ENCODE results near the gene APLP2.

Gene APLP2

DNA sequence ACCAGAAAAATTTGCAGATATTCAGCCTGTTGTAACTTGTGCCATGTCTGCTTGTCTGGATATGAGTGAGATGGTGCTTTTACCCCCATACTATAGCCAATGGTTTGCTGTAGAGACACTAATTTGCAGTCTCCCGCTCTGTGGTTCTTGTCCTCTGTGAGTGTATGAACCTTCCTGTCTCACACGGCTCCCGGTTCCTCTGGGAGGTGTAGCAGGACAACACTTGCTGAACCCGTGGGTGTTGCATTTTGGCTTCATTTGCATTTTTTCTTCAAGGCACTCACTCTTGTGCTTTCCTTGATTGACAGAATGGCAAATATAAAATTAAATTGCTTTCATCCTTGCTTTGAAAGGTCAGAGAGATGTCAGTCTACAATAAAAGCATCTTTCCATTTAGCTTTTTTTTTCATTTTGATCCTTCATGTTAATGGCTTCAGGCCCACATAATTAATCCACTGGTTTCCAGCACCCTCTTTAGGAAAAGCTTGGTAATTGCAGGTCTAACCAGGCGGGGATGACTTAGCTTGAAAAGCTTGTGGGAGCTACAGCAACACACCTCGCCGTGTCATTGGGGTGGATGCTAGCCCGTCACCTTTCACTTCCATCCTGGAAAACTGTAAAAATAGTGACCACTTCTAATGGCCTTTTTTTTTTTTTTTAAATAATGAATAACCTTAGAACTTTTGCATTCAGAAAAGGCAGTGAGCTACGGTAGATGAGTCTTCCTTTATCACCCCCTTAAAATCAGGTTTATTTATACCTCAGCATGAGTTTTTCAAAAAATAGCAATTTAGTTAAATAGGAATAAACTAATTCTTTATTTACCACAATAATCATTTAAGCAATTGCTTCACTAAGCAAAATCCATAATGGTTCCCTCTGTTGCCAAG is 62.5 kb downstream of the APLP2 start:
- no peak overlapping the region for H3K9ac ChIP-seq (ENCODE audit: insufficient read length, low read depth)
- H3K36me3 ChIP-seq (ENCODE audit: insufficient read depth, insufficient read length, low read length): peaks cover 94% of the 10 kb centered on the region
- DNase-seq (ENCODE audit: low read depth, low spot score): peak; percentile 35
- no peak overlapping the region for H3K4me3 ChIP-seq (ENCODE audit: insufficient read length, low read depth)
- H3K9me3 ChIP-seq (ENCODE audit: insufficient read depth, low read length): peaks cover 36% of the 10 kb centered on the region
- no peaks in the 10 kb centered on the region for H3K27me3 ChIP-seq (ENCODE audit: insufficient read depth, insufficient read length)
- no peaks in the 10 kb centered on the region for H3K4me1 ChIP-seq (ENCODE audit: insufficient read depth, insufficient read length)
- no peak for TF ChIP-seq SUZ12 (IDR thresholded peaks at IDR 0.05; ENCODE audit: extremely low read depth, insufficient read depth, insufficient read length)
- no peak for TF ChIP-seq ZNF274 (IDR thresholded peaks at IDR 0.05; ENCODE audit: low read depth, low read length)
- TF ChIP-seq YY1 (IDR thresholded peaks at IDR 0.05; ENCODE audit: insufficient read depth, insufficient read length): no peak

DNA sequence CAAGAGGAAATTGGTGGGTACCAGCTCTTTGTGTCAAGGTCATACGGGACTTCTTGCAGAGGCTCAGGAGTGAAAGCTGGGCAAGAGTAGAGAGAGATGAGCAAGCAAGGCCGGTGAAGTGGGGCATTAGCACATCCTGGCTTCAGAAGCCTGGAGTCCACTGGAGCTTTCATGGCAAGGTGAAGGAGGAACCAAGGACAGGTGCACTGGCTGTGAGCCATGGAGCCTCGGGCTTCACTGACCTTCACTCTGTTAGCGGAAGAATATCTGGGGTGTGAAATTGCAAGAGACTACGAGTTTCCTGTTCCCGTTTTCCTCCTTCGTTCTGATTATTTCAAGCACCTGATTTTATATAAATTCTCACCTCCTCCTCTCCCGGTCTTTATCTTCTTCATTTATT is 64.0 kb downstream of the APLP2 start:
- no peak for DNase-seq (ENCODE audit: low read depth, low spot score)
- TF ChIP-seq SUZ12 (IDR thresholded peaks at IDR 0.05; ENCODE audit: extremely low read depth, insufficient read depth, insufficient read length): no peak
- no peak for TF ChIP-seq ZNF274 (IDR thresholded peaks at IDR 0.05; ENCODE audit: low read depth, low read length)
- TF ChIP-seq YY1 (IDR thresholded peaks at IDR 0.05; ENCODE audit: insufficient read depth, insufficient read length): no peak
- H3K9ac ChIP-seq (ENCODE audit: insufficient read length, low read depth): no peak overlapping the region
- peaks cover 91% of the 10 kb centered on the region for H3K36me3 ChIP-seq (ENCODE audit: insufficient read depth, insufficient read length, low read length)
- no peaks in the 10 kb centered on the region for H3K4me1 ChIP-seq (ENCODE audit: insufficient read depth, insufficient read length)
- H3K27me3 ChIP-seq (ENCODE audit: insufficient read depth, insufficient read length): no peaks in the 10 kb centered on the region
- H3K4me3 ChIP-seq (ENCODE audit: insufficient read length, low read depth): no peak overlapping the region
- peaks cover 36% of the 10 kb centered on the region for H3K9me3 ChIP-seq (ENCODE audit: insufficient read depth, low read length)

GRCh38 chr11:130136107-130136506 is 66.4 kb downstream of the APLP2 start:
- DNase-seq (ENCODE audit: low read depth, low spot score): no peak
- Histone ChIP-seq H3K36me3 (ENCODE audit: insufficient read depth, insufficient read length, low read length) (peaks cover 88% of the 10 kb centered on the region), H3K27me3 (ENCODE audit: insufficient read depth, insufficient read length) (no peaks in the 10 kb centered on the region), H3K4me1 (ENCODE audit: insufficient read depth, insufficient read length) (no peaks in the 10 kb centered on the region), H3K9ac (ENCODE audit: insufficient read length, low read depth) (no peak overlapping the region), H3K9me3 (ENCODE audit: insufficient read depth, low read length) (peaks cover 31% of the 10 kb centered on the region), H3K4me3 (ENCODE audit: insufficient read length, low read depth) (no peak overlapping the region)
- TF ChIP-seq YY1 (IDR thresholded peaks at IDR 0.05; ENCODE audit: insufficient read depth, insufficient read length) (no peak), ZNF274 (IDR thresholded peaks at IDR 0.05; ENCODE audit: low read depth, low read length) (no peak)

GRCh38 chr11:130137999-130138398 is 68.3 kb downstream of the APLP2 start:
- Histone ChIP-seq H3K9ac (ENCODE audit: insufficient read length, low read depth) (no peak overlapping the region), H3K4me1 (ENCODE audit: insufficient read depth, insufficient read length) (no peaks in the 10 kb centered on the region), H3K36me3 (ENCODE audit: insufficient read depth, insufficient read length, low read length) (peaks cover 92% of the 10 kb centered on the region), H3K4me3 (ENCODE audit: insufficient read length, low read depth) (no peak overlapping the region), H3K9me3 (ENCODE audit: insufficient read depth, low read length) (peaks cover 12% of the 10 kb centered on the region), H3K27me3 (ENCODE audit: insufficient read depth, insufficient read length) (no peaks in the 10 kb centered on the region)
- no peak for TF ChIP-seq ZNF274 (IDR thresholded peaks at IDR 0.05; ENCODE audit: low read depth, low read length)
- TF ChIP-seq YY1 (IDR thresholded peaks at IDR 0.05; ENCODE audit: insufficient read depth, insufficient read length): no peak
- TF ChIP-seq SUZ12 (IDR thresholded peaks at IDR 0.05; ENCODE audit: extremely low read depth, insufficient read depth, insufficient read length): no peak
- no peak for DNase-seq (ENCODE audit: low read depth, low spot score)

- no peak for DNase-seq (ENCODE audit: low read depth, low spot score)
- Histone ChIP-seq H3K27me3 (ENCODE audit: insufficient read depth, insufficient read length) (no peaks in the 10 kb centered on the region), H3K4me1 (ENCODE audit: insufficient read depth, insufficient read length) (no peaks in the 10 kb centered on the region), H3K36me3 (ENCODE audit: insufficient read depth, insufficient read length, low read length) (peaks cover 92% of the 10 kb centered on the region), H3K9ac (ENCODE audit: insufficient read length, low read depth) (no peak overlapping the region), H3K4me3 (ENCODE audit: insufficient read length, low read depth) (no peak overlapping the region), H3K9me3 (ENCODE audit: insufficient read depth, low read length) (no peaks in the 10 kb centered on the region)
- TF ChIP-seq YY1 (IDR thresholded peaks at IDR 0.05; ENCODE audit: insufficient read depth, insufficient read length) (no peak), SUZ12 (IDR thresholded peaks at IDR 0.05; ENCODE audit: extremely low read depth, insufficient read depth, insufficient read length) (no peak), ZNF274 (IDR thresholded peaks at IDR 0.05; ENCODE audit: low read depth, low read length) (no peak)
Observed at GRCh38 chr11:130139401-130139800, 69.7 kb downstream of the APLP2 start.

DNA sequence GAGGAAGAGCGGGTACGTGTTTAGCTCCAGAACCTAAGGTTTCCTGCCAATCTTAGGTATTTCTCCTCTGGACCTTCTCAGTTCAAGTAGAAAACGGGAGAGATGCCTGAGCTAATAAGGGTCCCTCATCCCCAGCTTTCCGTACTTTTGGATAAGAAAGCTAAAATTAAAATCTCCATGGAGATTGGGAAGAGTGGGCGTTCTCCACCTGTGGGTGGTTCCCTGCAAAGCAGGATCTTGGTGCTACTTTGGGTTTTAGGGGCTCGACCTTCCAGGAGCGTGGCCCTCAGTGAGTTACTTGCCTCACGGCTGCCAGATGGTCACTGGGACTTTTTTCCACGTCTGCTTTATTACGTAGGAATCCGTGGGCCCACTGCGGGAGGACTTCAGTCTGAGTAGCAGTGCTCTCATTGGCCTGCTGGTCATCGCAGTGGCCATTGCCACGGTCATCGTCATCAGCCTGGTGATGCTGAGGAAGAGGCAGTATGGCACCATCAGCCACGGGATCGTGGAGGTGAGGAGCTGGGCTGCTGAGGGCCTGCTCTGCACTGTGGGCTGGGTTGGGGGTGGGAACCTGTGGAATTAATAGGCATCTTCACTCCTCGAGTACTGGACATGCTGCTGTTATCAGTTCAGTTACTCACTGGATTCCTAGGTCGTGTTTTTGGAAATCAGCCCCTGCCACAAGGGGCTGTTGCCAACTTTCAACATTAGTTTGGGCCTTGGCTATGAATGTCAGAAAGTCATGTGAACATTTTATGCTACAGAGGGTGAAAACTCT is 72.1 kb downstream of the APLP2 start:
- Histone ChIP-seq H3K4me1 (ENCODE audit: insufficient read depth, insufficient read length) (no peaks in the 10 kb centered on the region), H3K4me3 (ENCODE audit: insufficient read length, low read depth) (no peak overlapping the region), H3K36me3 (ENCODE audit: insufficient read depth, insufficient read length, low read length) (peaks cover 80% of the 10 kb centered on the region), H3K9ac (ENCODE audit: insufficient read length, low read depth) (no peak overlapping the region), H3K9me3 (ENCODE audit: insufficient read depth, low read length) (no peaks in the 10 kb centered on the region), H3K27me3 (ENCODE audit: insufficient read depth, insufficient read length) (no peaks in the 10 kb centered on the region)
- no peak for TF ChIP-seq YY1 (IDR thresholded peaks at IDR 0.05; ENCODE audit: insufficient read depth, insufficient read length)
- no peak for DNase-seq (ENCODE audit: low read depth, low spot score)

GRCh38 chr11:130144141-130144540 is 74.4 kb downstream of the APLP2 start:
- DNase-seq (ENCODE audit: low read depth, low spot score): no peak
- H3K36me3 ChIP-seq (ENCODE audit: insufficient read depth, insufficient read length, low read length): peaks cover 64% of the 10 kb centered on the region
- no peak overlapping the region for H3K4me3 ChIP-seq (ENCODE audit: insufficient read length, low read depth)
- no peaks in the 10 kb centered on the region for H3K27me3 ChIP-seq (ENCODE audit: insufficient read depth, insufficient read length)
- H3K9ac ChIP-seq (ENCODE audit: insufficient read length, low read depth): no peak overlapping the region
- H3K4me1 ChIP-seq (ENCODE audit: insufficient read depth, insufficient read length): no peaks in the 10 kb centered on the region
- H3K9me3 ChIP-seq (ENCODE audit: insufficient read depth, low read length): no peaks in the 10 kb centered on the region
- TF ChIP-seq ZNF274 (IDR thresholded peaks at IDR 0.05; ENCODE audit: low read depth, low read length) (no peak), SUZ12 (IDR thresholded peaks at IDR 0.05; ENCODE audit: extremely low read depth, insufficient read depth, insufficient read length) (no peak), YY1 (IDR thresholded peaks at IDR 0.05; ENCODE audit: insufficient read depth, insufficient read length) (no peak)
